ENCODE results near the gene SMIM1. TPM values are rescaled to one million over a fixed set of nuclear protein-coding genes. Genes with fewer than 3 reads are reported as not detected.

Gene SMIM1
- polyA plus RNA-seq, 1 experiment, result 1.0 TPM

GRCh38 chr1:3749512-3749911 lies 23.0 kb upstream of the SMIM1 start:
- DNase-seq (ENCODE audit: low read depth), result no peak
- ChIA-PET CTCF (no interaction called here), POLR2A (no interaction called here)
- no peak overlapping the region for H3K4me3 ChIP-seq (ENCODE audit: low read depth, low read length)
- TF ChIP-seq, protein P1, sequence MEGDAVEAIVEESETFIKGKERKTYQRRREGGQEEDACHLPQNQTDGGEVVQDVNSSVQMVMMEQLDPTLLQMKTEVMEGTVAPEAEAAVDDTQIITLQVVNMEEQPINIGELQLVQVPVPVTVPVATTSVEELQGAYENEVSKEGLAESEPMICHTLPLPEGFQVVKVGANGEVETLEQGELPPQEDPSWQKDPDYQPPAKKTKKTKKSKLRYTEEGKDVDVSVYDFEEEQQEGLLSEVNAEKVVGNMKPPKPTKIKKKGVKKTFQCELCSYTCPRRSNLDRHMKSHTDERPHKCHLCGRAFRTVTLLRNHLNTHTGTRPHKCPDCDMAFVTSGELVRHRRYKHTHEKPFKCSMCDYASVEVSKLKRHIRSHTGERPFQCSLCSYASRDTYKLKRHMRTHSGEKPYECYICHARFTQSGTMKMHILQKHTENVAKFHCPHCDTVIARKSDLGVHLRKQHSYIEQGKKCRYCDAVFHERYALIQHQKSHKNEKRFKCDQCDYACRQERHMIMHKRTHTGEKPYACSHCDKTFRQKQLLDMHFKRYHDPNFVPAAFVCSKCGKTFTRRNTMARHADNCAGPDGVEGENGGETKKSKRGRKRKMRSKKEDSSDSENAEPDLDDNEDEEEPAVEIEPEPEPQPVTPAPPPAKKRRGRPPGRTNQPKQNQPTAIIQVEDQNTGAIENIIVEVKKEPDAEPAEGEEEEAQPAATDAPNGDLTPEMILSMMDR (IDR thresholded peaks at IDR 0.05; ENCODE audit: insufficient read depth, low read depth, low read length), result no peak
- peaks cover 1% of the 10 kb centered on the region for H3K36me3 ChIP-seq (ENCODE audit: control insufficient read depth, insufficient read depth, low read length)
- H3K27me3 ChIP-seq (ENCODE audit: control insufficient read depth, insufficient read depth, low read length), result peaks cover 7% of the 10 kb centered on the region

DNA sequence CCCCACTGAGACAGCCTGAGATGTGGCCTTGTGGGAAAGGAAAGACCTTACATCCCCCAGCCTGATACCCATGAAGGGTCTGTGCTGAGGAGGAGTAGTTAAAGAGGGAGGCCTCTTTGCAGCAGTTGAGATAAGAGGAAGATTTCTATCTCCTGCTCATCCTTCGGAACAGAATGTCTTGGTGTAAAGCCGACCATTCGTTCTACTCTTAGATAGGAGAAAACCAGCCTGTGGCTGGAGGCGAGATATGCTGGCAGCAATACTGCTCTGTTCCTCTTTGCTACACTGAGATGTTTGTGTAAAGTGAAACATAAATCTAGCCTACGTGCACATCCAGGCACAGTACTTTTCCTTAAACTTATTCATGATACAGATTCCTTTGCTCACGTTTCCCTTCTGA lies 21.8 kb upstream of the SMIM1 start:
- ChIA-PET POLR2A (no interaction called here), CTCF (no interaction called here)
- H3K27me3 ChIP-seq (ENCODE audit: control insufficient read depth, insufficient read depth, low read length), result peaks cover 9% of the 10 kb centered on the region
- no peak for DNase-seq (ENCODE audit: low read depth)
- H3K4me3 ChIP-seq (ENCODE audit: low read depth, low read length), result no peak overlapping the region
- H3K36me3 ChIP-seq (ENCODE audit: control insufficient read depth, insufficient read depth, low read length), result peaks cover 1% of the 10 kb centered on the region; the same call in 1 of the 2 replicates
- TF ChIP-seq, protein P1 (IDR thresholded peaks at IDR 0.05; ENCODE audit: insufficient read depth, low read depth, low read length), result no peak

GRCh38 chr1:3752400-3752945 lies 20.1 kb upstream of the SMIM1 start, which contains the start of gene CCDC27:
TSS of gene CCDC27 (plus strand) at chr1:3752450. CDS start at chr1:3752482, 32 bp downstream.
- ChIA-PET CTCF (interaction anchor here (0.6 to 1.2 kb wide), 2 partner anchors 28 to 1667 kb away, joined by 3 to 5 read pairs; no protein-coding TSS in a partner anchor), POLR2A (no interaction called here)
- H3K27me3 ChIP-seq (ENCODE audit: control insufficient read depth, insufficient read depth, low read length), result peaks cover 12% of the 10 kb centered on the region
- H3K4me3 ChIP-seq (ENCODE audit: low read depth, low read length), result no peak within 1 kb of the TSS
- no peaks in the 10 kb centered on the region for H3K36me3 ChIP-seq (ENCODE audit: control insufficient read depth, insufficient read depth, low read length)
- TF ChIP-seq, protein P1 (IDR thresholded peaks at IDR 0.05; ENCODE audit: insufficient read depth, low read depth, low read length), result no peak
- DNase-seq (ENCODE audit: low read depth), result no peak

DNA sequence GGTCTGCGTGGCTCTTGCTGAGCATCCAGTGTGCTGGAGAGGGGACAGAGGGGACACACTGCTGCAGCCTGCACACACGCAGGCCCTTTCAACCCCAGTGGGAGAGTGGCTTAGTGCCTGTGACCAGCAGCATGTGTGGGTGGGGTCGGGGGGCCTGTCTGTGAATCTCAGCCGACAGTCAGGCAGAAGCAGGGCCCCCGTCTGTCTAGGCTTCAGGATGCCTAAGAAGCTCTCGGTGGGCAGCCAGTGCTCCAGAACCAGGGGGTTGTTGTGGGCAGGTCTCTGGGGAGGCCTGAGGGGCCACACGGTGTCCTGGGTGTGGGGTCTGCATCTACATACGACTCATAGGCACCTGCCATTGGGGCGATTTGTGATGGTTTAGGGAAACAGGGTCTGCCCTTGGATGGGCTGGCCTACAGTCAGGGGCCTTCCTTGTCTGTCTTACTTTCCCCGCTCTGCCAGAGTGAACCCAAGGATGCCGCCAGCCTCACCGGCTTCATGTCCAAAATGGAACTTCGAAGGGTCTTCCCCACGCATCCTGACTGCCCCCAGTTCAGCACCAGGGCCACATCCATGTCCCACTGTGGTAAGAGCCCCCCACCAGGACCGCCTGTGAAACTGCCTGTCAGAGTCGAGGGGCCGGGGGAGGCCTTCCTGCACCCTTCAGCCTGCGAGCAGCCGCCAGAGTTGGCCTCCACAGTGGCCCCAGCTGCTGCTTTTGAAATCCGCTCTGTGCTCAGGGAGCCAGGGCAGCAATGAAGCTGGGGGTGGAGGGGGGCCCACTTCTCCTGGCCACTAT lies 18.7 kb upstream of the SMIM1 start:
- Histone ChIP-seq H3K36me3 (ENCODE audit: control insufficient read depth, insufficient read depth, low read length) (no peaks in the 10 kb centered on the region), H3K4me3 (ENCODE audit: low read depth, low read length) (no peak overlapping the region), H3K27me3 (ENCODE audit: control insufficient read depth, insufficient read depth, low read length) (peaks cover 13% of the 10 kb centered on the region)
- CTCF ChIA-PET, result interaction anchor here (1.3 kb wide), 1 partner anchor 20 kb away, joined by 3 read pairs; no protein-coding TSS in a partner anchor
- POLR2A ChIA-PET, result no interaction called here
- no peak for DNase-seq (ENCODE audit: low read depth)
- TF ChIP-seq, protein P1 (IDR thresholded peaks at IDR 0.05; ENCODE audit: insufficient read depth, low read depth, low read length), result no peak

GRCh38 chr1:3756394-3756793 lies 16.2 kb upstream of the SMIM1 start:
- ChIA-PET POLR2A (no interaction called here), CTCF (interaction anchor here (1.3 kb wide), 1 partner anchor 32 kb away, joined by 3 read pairs; no protein-coding TSS in a partner anchor)
- DNase-seq (ENCODE audit: low read depth), result no peak
- H3K36me3 ChIP-seq (ENCODE audit: control insufficient read depth, insufficient read depth, low read length), result no peaks in the 10 kb centered on the region
- peaks cover 14% of the 10 kb centered on the region for H3K27me3 ChIP-seq (ENCODE audit: control insufficient read depth, insufficient read depth, low read length)
- no peak overlapping the region for H3K4me3 ChIP-seq (ENCODE audit: low read depth, low read length)
- TF ChIP-seq, protein P1 (IDR thresholded peaks at IDR 0.05; ENCODE audit: insufficient read depth, low read depth, low read length), result no peak
